Esophagus muscularis mucosa (tissue), 4 donors: ENCODE data around the gene ZNF592.

Source experiments
- EP300 ChIP-seq: sonication (generic); formaldehyde crosslinking; IDR thresholded peaks from one replicate; pipeline ENCODE4 v1.6.1; 2017; ENCODE audit warnings: antibody characterized with exemption
- POLR2A ChIP-seq: fragments of 450-650 bp; IDR thresholded peaks from one replicate; pipeline ENCODE4 v1.6.1; 2017; ENCODE audit warnings: antibody characterized with exemption, moderate library complexity, mild to moderate bottlenecking, low read depth
- POLR2AphosphoS5 ChIP-seq, 2 donors: sonication (generic); formaldehyde crosslinking; IDR thresholded peaks; one replicate each; pipeline ENCODE4 v1.6.1; 2017; ENCODE audit warnings: antibody characterized with exemption in 2 of 2
- TF ChIP-seq, protein P1 (sequence below), 3 experiments: fragments of 200-600 bp in 2 of 3; fragments of 450-650 bp in 1 of 3; sonication (generic) in 2 of 3; IDR thresholded peaks; one replicate each; pipeline ENCODE4 v1.5.1; 2017 to 2019; ENCODE audit warnings: antibody characterized with exemption in 3 of 3, mild to moderate bottlenecking in 2 of 3, moderate library complexity in 1 of 3

DNA sequence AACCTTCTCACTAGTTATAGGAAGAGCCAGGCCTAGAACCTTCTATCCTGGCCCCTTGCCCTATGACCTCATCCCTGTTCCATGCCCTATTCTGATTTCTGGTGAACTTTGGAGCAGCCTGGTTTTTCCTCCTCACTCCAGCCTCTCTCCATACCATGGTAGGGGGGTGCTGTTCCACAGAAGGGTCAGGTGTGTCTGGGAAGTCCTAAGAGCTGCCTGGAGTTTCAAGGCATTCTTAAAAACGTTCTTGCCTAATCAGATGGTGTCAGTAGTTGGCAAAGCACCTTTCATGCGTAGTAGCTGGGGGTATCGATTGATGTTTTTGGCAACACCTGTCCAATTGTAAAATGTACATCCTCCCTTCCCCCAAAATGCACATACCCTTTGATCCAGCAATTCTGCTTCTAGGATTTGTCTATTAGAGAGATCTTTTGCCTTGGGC is 52.0 kb downstream of the ZNF592 start:
- no peak for TF ChIP-seq POLR2A
- TF ChIP-seq, protein P1, sequence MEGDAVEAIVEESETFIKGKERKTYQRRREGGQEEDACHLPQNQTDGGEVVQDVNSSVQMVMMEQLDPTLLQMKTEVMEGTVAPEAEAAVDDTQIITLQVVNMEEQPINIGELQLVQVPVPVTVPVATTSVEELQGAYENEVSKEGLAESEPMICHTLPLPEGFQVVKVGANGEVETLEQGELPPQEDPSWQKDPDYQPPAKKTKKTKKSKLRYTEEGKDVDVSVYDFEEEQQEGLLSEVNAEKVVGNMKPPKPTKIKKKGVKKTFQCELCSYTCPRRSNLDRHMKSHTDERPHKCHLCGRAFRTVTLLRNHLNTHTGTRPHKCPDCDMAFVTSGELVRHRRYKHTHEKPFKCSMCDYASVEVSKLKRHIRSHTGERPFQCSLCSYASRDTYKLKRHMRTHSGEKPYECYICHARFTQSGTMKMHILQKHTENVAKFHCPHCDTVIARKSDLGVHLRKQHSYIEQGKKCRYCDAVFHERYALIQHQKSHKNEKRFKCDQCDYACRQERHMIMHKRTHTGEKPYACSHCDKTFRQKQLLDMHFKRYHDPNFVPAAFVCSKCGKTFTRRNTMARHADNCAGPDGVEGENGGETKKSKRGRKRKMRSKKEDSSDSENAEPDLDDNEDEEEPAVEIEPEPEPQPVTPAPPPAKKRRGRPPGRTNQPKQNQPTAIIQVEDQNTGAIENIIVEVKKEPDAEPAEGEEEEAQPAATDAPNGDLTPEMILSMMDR (IDR thresholded peaks at IDR 0.05) = no peak
- no peak for TF ChIP-seq EP300
- TF ChIP-seq POLR2AphosphoS5 (IDR thresholded peaks at IDR 0.05) = no peak
